ENCODE data around the gene TNFAIP8.
"Not testable (repeated sequence)": the region's sequence is repeated elsewhere in the genome, so short reads cannot be mapped to it uniquely, and the experiment has no call there.

Gene TNFAIP8

GRCh38 chr5:119393201-119393691 lies 37.4 kb downstream of the TNFAIP8 start:
- DNase-seq (ENCODE audit: low read depth in 2 of 2, low spot score in 1 of 2), result no peak

GRCh38 chr5:119393746-119394145 lies 37.9 kb downstream of the TNFAIP8 start:
- DNase-seq (ENCODE audit: low read depth in 2 of 2, low spot score in 1 of 2), result no peak

- no peak for DNase-seq (ENCODE audit: low read depth in 2 of 2, low spot score in 1 of 2)
Observed at GRCh38 chr5:119395080-119395836, 39.4 kb downstream of the TNFAIP8 start.

GRCh38 chr5:119396030-119396664 lies 40.3 kb downstream of the TNFAIP8 start:
- no peak for DNase-seq (ENCODE audit: low read depth in 2 of 2, low spot score in 1 of 2)

GRCh38 chr5:119397518-119398380 lies 41.9 kb downstream of the TNFAIP8 start:
- no peak for DNase-seq (ENCODE audit: low read depth in 2 of 2, low spot score in 1 of 2)

- DNase-seq (ENCODE audit: low read depth in 2 of 2, low spot score in 1 of 2), result no peak
Observed at GRCh38 chr5:119398727-119399466, 43.1 kb downstream of the TNFAIP8 start.

- no peak for DNase-seq (ENCODE audit: low read depth in 2 of 2, low spot score in 1 of 2)
Observed at GRCh38 chr5:119400245-119400644, 44.4 kb downstream of the TNFAIP8 start.

GRCh38 chr5:119402081-119402480 lies 46.3 kb downstream of the TNFAIP8 start:
- DNase-seq (ENCODE audit: low read depth in 2 of 2, low spot score in 1 of 2), result no peak

- DNase-seq (ENCODE audit: low read depth in 2 of 2, low spot score in 1 of 2), result no peak
Observed at GRCh38 chr5:119402555-119402954, 46.7 kb downstream of the TNFAIP8 start.

- no peak for DNase-seq (ENCODE audit: low read depth in 2 of 2, low spot score in 1 of 2)
Observed at GRCh38 chr5:119404033-119404432, 48.2 kb downstream of the TNFAIP8 start.

GRCh38 chr5:119405419-119405818 lies 49.6 kb downstream of the TNFAIP8 start:
- no peak for DNase-seq (ENCODE audit: low read depth in 2 of 2, low spot score in 1 of 2)

GRCh38 chr5:119406551-119407110 lies 50.8 kb downstream of the TNFAIP8 start:
- DNase-seq (ENCODE audit: low read depth in 2 of 2, low spot score in 1 of 2), result no peak

GRCh38 chr5:119409235-119409815 lies 53.5 kb downstream of the TNFAIP8 start:
- DNase-seq (ENCODE audit: low read depth in 2 of 2, low spot score in 1 of 2), result no peak

GRCh38 chr5:119410448-119411159 lies 54.8 kb downstream of the TNFAIP8 start:
- DNase-seq (ENCODE audit: low read depth in 2 of 2, low spot score in 1 of 2), result no peak

- peak in 1 of 2 donors; percentile 23 for DNase-seq (ENCODE audit: low read depth in 2 of 2, low spot score in 1 of 2)
Observed at GRCh38 chr5:119411361-119412278, 55.8 kb downstream of the TNFAIP8 start.

GRCh38 chr5:119412279-119413227 lies 56.7 kb downstream of the TNFAIP8 start:
- no peak for DNase-seq (ENCODE audit: low read depth in 2 of 2, low spot score in 1 of 2)

GRCh38 chr5:119414124-119414734 lies 58.4 kb downstream of the TNFAIP8 start:
- DNase-seq (ENCODE audit: low read depth in 2 of 2, low spot score in 1 of 2), result not testable (repeated sequence)
